ENCODE results near the gene DUS1L. TPM values are rescaled to one million over a fixed set of nuclear protein-coding genes. Genes with fewer than 3 reads are reported as not detected.

DUS1L gene
- total RNA-seq, 1 donor from 2014 or later, result 125 TPM

DNA sequence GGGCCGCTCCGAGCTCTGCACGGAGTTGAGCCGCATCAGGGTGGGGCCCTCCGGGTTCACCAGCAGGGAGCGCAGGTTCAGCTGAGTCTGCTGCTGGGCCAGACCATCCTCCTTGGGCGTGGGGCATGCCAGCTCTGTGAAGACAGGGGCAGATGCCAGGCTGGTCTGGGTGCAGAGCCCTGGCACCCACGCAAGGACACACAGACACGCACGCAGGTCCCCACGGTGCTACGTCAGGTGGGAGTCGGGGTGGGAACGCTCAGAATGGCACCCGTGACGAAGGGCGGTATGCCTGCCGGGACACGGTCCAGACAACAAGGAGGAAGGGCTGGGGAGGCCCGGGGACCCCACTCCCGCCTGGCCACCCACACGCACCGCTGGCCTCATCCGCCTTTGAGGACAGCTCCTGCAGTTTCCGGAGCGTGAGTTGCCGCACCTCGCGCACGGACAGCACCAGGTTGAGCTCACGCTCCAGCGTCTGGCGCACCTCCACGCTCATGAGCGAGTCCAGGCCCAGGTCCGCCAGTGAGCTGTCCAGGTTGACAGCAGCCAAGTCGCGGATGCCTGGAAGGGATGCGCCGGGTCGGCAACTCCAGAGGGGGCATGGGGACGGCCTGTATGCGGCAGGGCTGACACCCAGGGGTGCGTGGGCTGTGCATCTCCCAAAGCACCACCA is 15.3 kb upstream of the DUS1L start:
- FAIRE-seq, result no peak
- TF ChIP-seq CTCF (IDR thresholded peaks at IDR 0.05; ENCODE audit: insufficient read depth, low read length, severe bottlenecking), result no peak
- H3K36me3 ChIP-seq (ENCODE audit: control insufficient read depth, insufficient read depth, low read length), result peaks cover 62% of the 10 kb centered on the region
- no peak for DNase-seq (ENCODE audit: low read depth)
- H3K4me3 ChIP-seq (ENCODE audit: low read depth, low read length), result no peak overlapping the region
- H3K27me3 ChIP-seq (ENCODE audit: control insufficient read depth, insufficient read depth, low read length), result no peaks in the 10 kb centered on the region

- TF ChIP-seq CTCF (IDR thresholded peaks at IDR 0.05; ENCODE audit: insufficient read depth, low read length, severe bottlenecking), result no peak
- H3K36me3 ChIP-seq (ENCODE audit: control insufficient read depth, insufficient read depth, low read length), result peaks cover 58% of the 10 kb centered on the region
- no peak overlapping the region for H3K4me3 ChIP-seq (ENCODE audit: low read depth, low read length)
- no peaks in the 10 kb centered on the region for H3K27me3 ChIP-seq (ENCODE audit: control insufficient read depth, insufficient read depth, low read length)
- no peak for DNase-seq (ENCODE audit: low read depth)
- FAIRE-seq, result no peak
Observed at GRCh38 chr17:82080048-82080788, 14.6 kb upstream of the DUS1L start.

- Histone ChIP-seq H3K36me3 (ENCODE audit: control insufficient read depth, insufficient read depth, low read length) (peaks cover 48% of the 10 kb centered on the region), H3K4me3 (ENCODE audit: low read depth, low read length) (no peak overlapping the region), H3K27me3 (ENCODE audit: control insufficient read depth, insufficient read depth, low read length) (no peaks in the 10 kb centered on the region)
- FAIRE-seq (no peak), DNase-seq (ENCODE audit: low read depth) (no peak)
- TF ChIP-seq CTCF (IDR thresholded peaks at IDR 0.05; ENCODE audit: insufficient read depth, low read length, severe bottlenecking), result no peak
Observed at GRCh38 chr17:82079001-82079677, 13.5 kb upstream of the DUS1L start.

DNA sequence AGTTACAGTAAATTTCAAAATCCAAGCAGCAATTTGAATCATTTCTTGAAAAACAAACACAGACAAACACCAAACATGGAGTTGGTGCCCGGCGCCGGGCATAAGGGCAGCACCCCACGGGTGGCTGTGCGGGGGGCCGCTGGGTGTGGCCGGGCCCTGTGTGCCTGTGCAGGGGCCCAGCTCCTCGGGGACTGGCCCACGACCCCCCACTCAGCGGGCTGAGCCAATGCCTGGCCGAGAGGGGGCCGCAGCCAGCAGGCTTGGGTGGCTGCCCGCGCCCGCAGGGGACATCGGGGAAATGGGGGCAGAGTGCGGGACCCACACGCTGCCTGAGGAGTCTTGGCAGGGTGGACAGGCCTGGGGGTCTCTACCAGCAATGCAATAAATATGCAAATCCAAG is 12.8 kb upstream of the DUS1L start:
- no peak for TF ChIP-seq CTCF (IDR thresholded peaks at IDR 0.05; ENCODE audit: insufficient read depth, low read length, severe bottlenecking)
- Histone ChIP-seq H3K27me3 (ENCODE audit: control insufficient read depth, insufficient read depth, low read length) (no peaks in the 10 kb centered on the region), H3K36me3 (ENCODE audit: control insufficient read depth, insufficient read depth, low read length) (peaks cover 42% of the 10 kb centered on the region), H3K4me3 (ENCODE audit: low read depth, low read length) (no peak overlapping the region)
- FAIRE-seq (no peak), DNase-seq (ENCODE audit: low read depth) (no peak)

DNA sequence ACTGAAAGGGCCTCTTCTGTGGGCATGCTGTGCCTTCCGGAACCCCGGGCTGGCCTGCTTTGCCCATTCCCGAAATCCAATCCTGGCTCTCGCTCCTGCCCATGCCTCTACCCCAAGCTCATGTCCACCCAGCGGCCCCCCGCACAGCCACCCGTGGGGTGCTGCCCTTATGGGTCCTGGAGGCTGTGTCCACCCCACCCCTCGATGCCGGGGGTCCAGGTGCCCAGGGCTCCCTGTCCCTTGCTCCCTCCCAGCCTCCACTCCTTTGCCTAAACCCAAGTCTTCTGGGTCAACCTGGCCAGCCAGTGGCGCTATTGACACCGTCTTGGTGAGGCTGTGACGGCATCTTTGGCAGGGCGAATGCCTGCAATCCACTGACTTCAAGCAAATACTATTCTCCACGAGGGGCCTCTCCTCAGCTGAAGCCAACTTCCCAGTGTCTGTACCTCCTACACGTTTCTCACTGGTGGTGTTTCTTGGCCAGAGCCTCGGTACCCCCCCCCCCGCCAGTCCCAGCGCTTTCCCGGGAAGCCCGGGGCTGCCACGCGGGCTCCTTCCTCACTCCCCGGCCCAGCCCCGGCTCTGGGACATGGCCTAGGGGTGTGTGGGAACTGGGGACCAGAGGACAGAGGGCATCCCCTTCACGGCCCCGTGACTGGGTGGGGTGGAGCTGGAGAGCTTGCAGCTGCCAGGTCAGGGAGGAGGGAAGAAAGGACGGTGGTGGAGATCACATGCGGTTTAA is 12.2 kb upstream of the DUS1L start:
- DNase-seq (ENCODE audit: low read depth) (no peak), FAIRE-seq (no peak)
- no peak for TF ChIP-seq CTCF (IDR thresholded peaks at IDR 0.05; ENCODE audit: insufficient read depth, low read length, severe bottlenecking)
- Histone ChIP-seq H3K36me3 (ENCODE audit: control insufficient read depth, insufficient read depth, low read length) (peaks cover 36% of the 10 kb centered on the region), H3K27me3 (ENCODE audit: control insufficient read depth, insufficient read depth, low read length) (no peaks in the 10 kb centered on the region), H3K4me3 (ENCODE audit: low read depth, low read length) (no peak overlapping the region)

Measured in bronchial epithelial cell (primary cell).